H9 (cell line): ENCODE measurements around the gene GLI2. TPM values are rescaled to one million over a fixed set of nuclear protein-coding genes. Genes with fewer than 3 reads are reported as not detected.

Experiments used
- DNase-seq: peaks from one replicate; pipeline ENCODE4 v3.0.0-alpha.2; 2017
- H2AFZ ChIP-seq: one replicate; pipeline ENCODE4 v1.6.1; 2013; ENCODE audit warnings: mild to moderate bottlenecking, low read length, control low read depth, moderate library complexity
- H2AK5ac ChIP-seq: 2 replicates; pipeline ENCODE4 v1.6.1; 2013; ENCODE audit warnings: low read length, control low read depth, mixed read lengths; ENCODE audit not compliant: insufficient read length
- H2BK120ac ChIP-seq: one replicate; pipeline ENCODE4 v1.6.1; 2013; ENCODE audit warnings: low read depth, mild to moderate bottlenecking, low read length, control low read depth, inconsistent platforms; ENCODE audit not compliant: poor library complexity, severe bottlenecking
- H2BK12ac ChIP-seq: 2 replicates; pipeline ENCODE4 v1.6.1; 2013; ENCODE audit warnings: low read length, control low read depth, mixed read lengths, low read depth; ENCODE audit not compliant: insufficient read length
- H2BK15ac ChIP-seq: 2 replicates; pipeline ENCODE4 v1.6.1; 2013; ENCODE audit warnings: low read depth, low read length, control low read depth
- H2BK20ac ChIP-seq: one replicate; pipeline ENCODE4 v1.6.1; 2013; ENCODE audit warnings: low read depth, mild to moderate bottlenecking, low read length, control low read depth, inconsistent platforms; ENCODE audit not compliant: poor library complexity, severe bottlenecking
- H2BK5ac ChIP-seq: 2 replicates; pipeline ENCODE4 v1.6.1; 2013; ENCODE audit warnings: low read length, control low read depth, mixed read lengths; ENCODE audit not compliant: insufficient read length
- H3K14ac ChIP-seq: 2 replicates; pipeline ENCODE4 v1.6.1; 2013; ENCODE audit warnings: low read length, control low read depth; ENCODE audit not compliant: insufficient read depth
- H3K18ac ChIP-seq: 2 replicates; pipeline ENCODE4 v1.6.1; 2013; ENCODE audit warnings: low read depth, mild to moderate bottlenecking, mixed read lengths, low read length, control low read depth; ENCODE audit not compliant: insufficient read length
- H3K23ac ChIP-seq: 2 replicates; pipeline ENCODE4 v1.6.1; 2013; ENCODE audit warnings: low read length, control low read depth, mixed read lengths, low read depth; ENCODE audit not compliant: insufficient read length
- H3K23me2 ChIP-seq: 2 replicates; pipeline ENCODE4 v1.6.1; 2013; ENCODE audit warnings: low read depth, mild to moderate bottlenecking, mixed read lengths, low read length, control low read depth; ENCODE audit not compliant: insufficient read length, poor library complexity, severe bottlenecking
- H3K27ac ChIP-seq: 2 replicates; pipeline ENCODE4 v1.5.1; 2013; ENCODE audit warnings: low read length, control low read depth, mixed read lengths, low read depth; ENCODE audit not compliant: insufficient read length
- H3K27me3 ChIP-seq: 2 replicates; pipeline ENCODE4 v1.6.1; 2013; ENCODE audit warnings: low read length, control low read depth, inconsistent platforms; ENCODE audit not compliant: insufficient read depth
- H3K4ac ChIP-seq: 2 replicates; pipeline ENCODE4 v1.6.1; 2013; ENCODE audit warnings: low read depth, mild to moderate bottlenecking, control low read depth, inconsistent platforms, low read length, moderate library complexity
- H3K4me1 ChIP-seq: 2 replicates; pipeline ENCODE4 v1.6.1; 2013; ENCODE audit warnings: low read length, control low read depth, inconsistent platforms; ENCODE audit not compliant: insufficient read depth
- H3K4me2 ChIP-seq: 2 replicates; pipeline ENCODE4 v1.6.1; 2013; ENCODE audit warnings: low read length, control low read depth, mixed read lengths; ENCODE audit not compliant: insufficient read length, insufficient read depth
- H3K56ac ChIP-seq: 2 replicates; pipeline ENCODE4 v1.6.1; 2013; ENCODE audit warnings: low read depth, mild to moderate bottlenecking, mixed read lengths, low read length, control low read depth; ENCODE audit not compliant: insufficient read length
- H3K79me1 ChIP-seq: 2 replicates; pipeline ENCODE4 v1.6.1; 2013; ENCODE audit warnings: low read depth, mild to moderate bottlenecking, moderate library complexity, low read length, control low read depth, inconsistent platforms; ENCODE audit not compliant: insufficient read depth, poor library complexity, severe bottlenecking
- H3K79me2 ChIP-seq: 2 replicates; pipeline ENCODE4 v1.6.1; 2013; ENCODE audit warnings: low read length, control low read depth, inconsistent platforms; ENCODE audit not compliant: insufficient read depth
- H3K9ac ChIP-seq: 2 replicates; pipeline ENCODE4 v1.6.1; 2013; ENCODE audit warnings: low read length, control low read depth, mixed read lengths; ENCODE audit not compliant: insufficient read length; ENCODE audit errors: extremely low read depth
- H3K9me3 ChIP-seq: one replicate; pipeline ENCODE4 v1.6.1; 2013; ENCODE audit warnings: low read depth, low read length, inconsistent platforms; ENCODE audit not compliant: control insufficient read depth
- H3T11ph ChIP-seq: one replicate; pipeline ENCODE4 v1.6.1; 2013; ENCODE audit warnings: mild to moderate bottlenecking, low read length, control low read depth, inconsistent platforms
- H4K20me1 ChIP-seq: one replicate; pipeline ENCODE4 v1.6.1; 2013; ENCODE audit not compliant: control insufficient read depth, insufficient read length, insufficient read depth
- H4K5ac ChIP-seq: 2 replicates; pipeline ENCODE4 v1.6.1; 2013; ENCODE audit warnings: low read depth, mild to moderate bottlenecking, mixed read lengths, low read length, control low read depth; ENCODE audit not compliant: insufficient read length
- H4K8ac ChIP-seq: replicated peaks from 2 replicates; pipeline ENCODE4 v1.6.1; 2013; ENCODE audit warnings: low read length, control low read depth, mixed read lengths, low read depth; ENCODE audit not compliant: insufficient read length
- H4K91ac ChIP-seq: 2 replicates; pipeline ENCODE4 v1.6.1; 2013; ENCODE audit warnings: low read depth, mild to moderate bottlenecking, moderate library complexity, mixed read lengths, low read length, control low read depth; ENCODE audit not compliant: insufficient read length
- H3K27ac Mint-ChIP-seq, 3 experiments: 2 replicates in 2 of 3; 3 replicates in 1 of 3; pipeline ENCODE4 v1.8.0; 2020 to 2021; ENCODE audit warnings: mixed read lengths in 3 of 3, mild to moderate bottlenecking in 1 of 3, moderate library complexity in 1 of 3
- H3K27me3 Mint-ChIP-seq: 2 replicates; pipeline ENCODE4 v1.8.0; 2021; ENCODE audit warnings: low read depth, mild to moderate bottlenecking, moderate library complexity, mixed read lengths
- H3K36me3 Mint-ChIP-seq, 3 experiments: 2 replicates in 2 of 3; 3 replicates in 1 of 3; pipeline ENCODE4 v1.8.0; 2020 to 2021; ENCODE audit warnings: low read depth in 3 of 3, mixed read lengths in 3 of 3; ENCODE audit not compliant: insufficient read depth in 1 of 3
- H3K4me1 Mint-ChIP-seq, 2 experiments: 2 replicates each; pipeline ENCODE4 v1.8.0; 2020; ENCODE audit warnings: mixed read lengths in 2 of 2
- H3K4me3 Mint-ChIP-seq, 2 experiments: 2 replicates in 1 of 2; 3 replicates in 1 of 2; pipeline ENCODE4 v1.8.0; 2020 to 2021; ENCODE audit warnings: mild to moderate bottlenecking in 2 of 2, mixed read lengths in 2 of 2, moderate library complexity in 1 of 2
- H3K9me3 Mint-ChIP-seq, 2 experiments: 2 replicates in 1 of 2; 3 replicates in 1 of 2; pipeline ENCODE4 v1.8.0; 2020; ENCODE audit warnings: mild to moderate bottlenecking in 2 of 2, mixed read lengths in 2 of 2, moderate library complexity in 1 of 2
- CTCF ChIP-seq: fragments of 200-600 bp; sonication (generic); conservative IDR thresholded peaks from 3 replicates; pipeline ENCODE4 v1.8.0; 2021; ENCODE audit warnings: antibody characterized with exemption, mild to moderate bottlenecking
- WGBS: extraction: QIAGEN DNeasy Blood & Tissue Kit; methylation state at CpG from one replicate; pipeline ENCODE4 v1.1.7; 2013; ENCODE audit warnings: missing lambda C conversion rate, low lambda C conversion rate, mixed read lengths; ENCODE audit not compliant: insufficient read length; ENCODE audit errors: extremely low coverage; 5-methylcytosine and 5-hydroxymethylcytosine counted together
- total RNA-seq: library from RNA; stranded (reverse); gene quantifications from 2 replicates; pipeline ENCODE4 v1.2.1, GENCODE V29; 2021

The GLI2 gene
- total RNA-seq, 1 experiment from 2014 or later = 56.7 TPM

GRCh38 chr2:120734930-120735651 is 577 bp upstream of the GLI2 start:
- no peak overlapping the region for H2AFZ ChIP-seq
- no peaks in the 10 kb centered on the region for H3K9me3 ChIP-seq
- Mint-ChIP-seq H3K36me3 (peaks cover 2 to 18% (median 14%) of the 10 kb centered on the region in 3 experiments; a peak in 6 of 7 replicates), H3K4me3 (peak overlapping the region; percentile 63 to 83), H3K9me3 (no peaks in the 10 kb centered on the region), H3K27me3 (peaks cover 34% of the 10 kb centered on the region), H3K4me1 (peaks cover 37 to 39% of the 10 kb centered on the region in 2 experiments), H3K27ac (no peak overlapping the region)
- no peak overlapping the region for H2AK5ac ChIP-seq
- peaks cover 29% of the 10 kb centered on the region for H3K23me2 ChIP-seq
- H4K8ac ChIP-seq = no peak overlapping the region
- H2BK15ac ChIP-seq = no peak overlapping the region
- H3K4ac ChIP-seq = no peak overlapping the region
- peak; percentile 35 for DNase-seq
- H4K91ac ChIP-seq = no peak overlapping the region
- H3K9ac ChIP-seq = no peak overlapping the region
- no peak overlapping the region for H3T11ph ChIP-seq
- H3K4me2 ChIP-seq = peak overlapping the region; percentile 63
- no peaks in the 10 kb centered on the region for H3K79me1 ChIP-seq
- H3K27me3 ChIP-seq = no peaks in the 10 kb centered on the region
- no peak overlapping the region for H4K5ac ChIP-seq
- H4K20me1 ChIP-seq = no peaks in the 10 kb centered on the region
- H3K23ac ChIP-seq = no peak overlapping the region
- H3K27ac ChIP-seq = no peak overlapping the region
- H3K4me1 ChIP-seq = peaks cover 9% of the 10 kb centered on the region
- no peak overlapping the region for H2BK120ac ChIP-seq
- H2BK20ac ChIP-seq = no peak overlapping the region
- peak overlapping the region; percentile 78; the same call in 1 of the 2 replicates for H3K14ac ChIP-seq
- no peaks in the 10 kb centered on the region; the same call in 1 of the 2 replicates for H3K79me2 ChIP-seq
- H3K56ac ChIP-seq = no peak overlapping the region
- H3K18ac ChIP-seq = peak overlapping the region; percentile 69
- no peak overlapping the region for H2BK12ac ChIP-seq
- WGBS = no CpG with 5 or more reads among the region's 40 CpGs
- TF ChIP-seq CTCF = no peak
- no peak overlapping the region for H2BK5ac ChIP-seq
